GM23338 (cell line): ENCODE data around the gene POLA2. TPM values are rescaled to one million over a fixed set of nuclear protein-coding genes. Genes with fewer than 3 reads are reported as not detected.

Experiments
- ATAC-seq: fragments of 200-7000 bp; cut with Tn5 transposase; 3 replicates; pipeline ENCODE4 v1.9.1; 2020
- DNase-seq: peaks from one replicate; pipeline ENCODE4 v3.0.0-alpha.2; 2015; ENCODE audit warnings: low spot score
- H2AFZ ChIP-seq: fragments of 200-600 bp; sonication (generic); 2 replicates; pipeline ENCODE4 v1.8.0; 2016; ENCODE audit warnings: antibody characterized with exemption, mild to moderate bottlenecking, moderate library complexity
- H3F3A ChIP-seq: fragments of 200-600 bp; sonication (generic); replicated peaks from 2 replicates; pipeline ENCODE4 v1.8.0; 2017; ENCODE audit warnings: antibody characterized with exemption, mixed run types, low read depth
- H3K27ac ChIP-seq: fragments of 200-600 bp; sonication (generic); 2 replicates; pipeline ENCODE4 v1.6.1; 2016; ENCODE audit warnings: low read depth
- H3K27me3 ChIP-seq: fragments of 200-600 bp; sonication (generic); 2 replicates; pipeline ENCODE4 v1.8.0; 2016; ENCODE audit warnings: mild to moderate bottlenecking, mixed run types, moderate library complexity; ENCODE audit not compliant: insufficient read depth
- H3K36me3 ChIP-seq: fragments of 200-600 bp; sonication (generic); 2 replicates; pipeline ENCODE4 v1.8.0; 2016; ENCODE audit warnings: mild to moderate bottlenecking; ENCODE audit not compliant: insufficient read depth
- H3K4me1 ChIP-seq: fragments of 200-600 bp; sonication (generic); 2 replicates; pipeline ENCODE4 v1.8.0; 2016; ENCODE audit warnings: mild to moderate bottlenecking, moderate library complexity; ENCODE audit not compliant: insufficient read depth
- H3K4me2 ChIP-seq: fragments of 200-600 bp; sonication (generic); 2 replicates; pipeline ENCODE4 v1.7.1; 2017; ENCODE audit warnings: mixed run types
- H3K4me3 ChIP-seq: fragments of 200-600 bp; sonication (generic); 2 replicates; pipeline ENCODE4 v1.6.1; 2016; ENCODE audit warnings: mixed run types
- H3K79me2 ChIP-seq: fragments of 200-600 bp; sonication (generic); replicated peaks from 2 replicates; pipeline ENCODE4 v1.8.0; 2017; ENCODE audit warnings: mild to moderate bottlenecking; ENCODE audit not compliant: insufficient read depth
- H3K9me2 ChIP-seq: fragments of 200-600 bp; sonication (generic); 2 replicates; pipeline ENCODE4 v1.8.0; 2017; ENCODE audit not compliant: insufficient read depth
- H4K20me1 ChIP-seq: fragments of 200-600 bp; sonication (generic); replicated peaks from 2 replicates; pipeline ENCODE4 v1.8.0; 2017; ENCODE audit warnings: mild to moderate bottlenecking; ENCODE audit not compliant: insufficient read depth
- H3K27ac Mint-ChIP-seq: 2 replicates; pipeline ENCODE4 v1.8.0; 2020; ENCODE audit warnings: inconsistent platforms, mild to moderate bottlenecking, moderate library complexity, mixed read lengths
- H3K27me3 Mint-ChIP-seq: 3 replicates; pipeline ENCODE4 v1.8.0; 2022; ENCODE audit warnings: low read depth, mild to moderate bottlenecking, moderate library complexity, mixed read lengths, inconsistent platforms; ENCODE audit not compliant: insufficient read depth, poor library complexity
- H3K36me3 Mint-ChIP-seq: 3 replicates; pipeline ENCODE4 v1.8.0; 2021; ENCODE audit warnings: low read depth, mild to moderate bottlenecking, inconsistent platforms, moderate library complexity, mixed read lengths
- H3K4me1 Mint-ChIP-seq: 3 replicates; pipeline ENCODE4 v1.8.0; 2020; ENCODE audit warnings: mild to moderate bottlenecking, inconsistent platforms, mixed read lengths
- H3K4me3 Mint-ChIP-seq: 3 replicates; pipeline ENCODE4 v1.8.0; 2021; ENCODE audit warnings: moderate library complexity, mild to moderate bottlenecking, inconsistent platforms, mixed read lengths
- H3K9me3 Mint-ChIP-seq: 3 replicates; pipeline ENCODE4 v1.8.0; 2020; ENCODE audit warnings: moderate library complexity, mild to moderate bottlenecking, inconsistent platforms, mixed read lengths
- ETS1 ChIP-seq: IDR thresholded peaks from 2 replicates; pipeline ENCODE4 v1.6.1; 2016; ENCODE audit warnings: antibody characterized with exemption
- EZH2phosphoT487 ChIP-seq: fragments of 200-600 bp; sonication (generic); IDR thresholded peaks from one replicate; pipeline ENCODE4 v1.8.1; 2018; ENCODE audit warnings: antibody characterized with exemption; ENCODE audit not compliant: unreplicated experiment
- JUNB ChIP-seq: IDR thresholded peaks from one replicate; pipeline ENCODE4 v1.6.1; 2016; ENCODE audit warnings: antibody characterized with exemption; ENCODE audit not compliant: unreplicated experiment
- POLR2AphosphoS5 ChIP-seq: IDR thresholded peaks from 2 replicates; pipeline ENCODE4 v1.6.1; 2016; ENCODE audit warnings: antibody characterized with exemption, low read depth
- STAT1 ChIP-seq: IDR thresholded peaks from one replicate; pipeline ENCODE4 v1.6.1; 2016; ENCODE audit warnings: antibody characterized with exemption; ENCODE audit not compliant: unreplicated experiment
- ZNF331 ChIP-seq: fragments of 250-450 bp; sonication (Bioruptor Pico); IDR thresholded peaks from 2 replicates; pipeline ENCODE4 v1.5.0; 2020; ENCODE audit warnings: low read depth, mild to moderate bottlenecking, moderate library complexity
- ZNF462 ChIP-seq: fragments of 250-450 bp; sonication (Bioruptor Pico); IDR thresholded peaks from 2 replicates; pipeline ENCODE4 v1.5.0; 2020; ENCODE audit warnings: mild to moderate bottlenecking, moderate library complexity
- polyA plus RNA-seq: library from polyadenylated mRNA; unstranded; fragments of >200 nt; fragmentation: Nextera tagmentation; extraction: Ambion mirVana; gene quantifications from 2 replicates; pipeline ENCODE4 v1.2.1, GENCODE V29; 2016
- total RNA-seq: library from RNA; depleted of rRNA; stranded (reverse); fragments of >200 nt; shearing (Covaris generic); gene quantifications from 2 replicates; pipeline ENCODE4 v1.2.3, GENCODE V29; 2014
- TF ChIP-seq, protein P1 (sequence below), 2 experiments: fragments of 200-600 bp in 1 of 2; sonication (generic) in 1 of 2; conservative IDR thresholded peaks; 2 replicates each; pipeline versions ENCODE4 v1.5.1 to v1.6.1; 2016 to 2017; ENCODE audit warnings: antibody characterized with exemption in 2 of 2, low read depth in 2 of 2, mild to moderate bottlenecking in 2 of 2, moderate library complexity in 1 of 2

The POLA2 gene
- total and polyA plus RNA-seq, 2 experiments from 2014 or later, result 22.5 to 30.4 TPM

GRCh38 chr11:65316227-65317024 lies 54.7 kb downstream of the POLA2 start (continued):
- TF ChIP-seq ZNF462 (CRISPR knock-in tag) (no peak), JUNB (no peak), POLR2AphosphoS5 (no peak), STAT1 (no peak), EZH2phosphoT487 (no peak)

GRCh38 chr11:65317025-65317786 lies 55.4 kb downstream of the POLA2 start:
- Mint-ChIP-seq H3K4me3 (peak overlapping the region; percentile 76), H3K27ac (peak overlapping the region; percentile 82), H3K27me3 (peaks cover 34% of the 10 kb centered on the region), H3K4me1 (peaks cover 41% of the 10 kb centered on the region), H3K36me3 (peaks cover 20% of the 10 kb centered on the region), H3K9me3 (no peaks in the 10 kb centered on the region)
- peak overlapping the region; percentile 88 for H3K27ac ChIP-seq
- peaks cover 49% of the 10 kb centered on the region for H3K4me1 ChIP-seq
- peak overlapping the region; percentile 98 for H3K4me3 ChIP-seq
- H3K9me2 ChIP-seq, result no peaks in the 10 kb centered on the region
- DNase-seq, result peak; percentile 80
- peak; percentile 4 for ATAC-seq
- peaks cover 44% of the 10 kb centered on the region for H3K79me2 ChIP-seq
- H3K27me3 ChIP-seq, result peaks cover 14% of the 10 kb centered on the region
- TF ChIP-seq POLR2AphosphoS5 (peak; percentile 53; the same call in 1 of the 2 replicates), ZNF331 (CRISPR knock-in tag) (no peak), JUNB (no peak), ETS1 (peak; percentile 70)
- TF ChIP-seq, protein P1, sequence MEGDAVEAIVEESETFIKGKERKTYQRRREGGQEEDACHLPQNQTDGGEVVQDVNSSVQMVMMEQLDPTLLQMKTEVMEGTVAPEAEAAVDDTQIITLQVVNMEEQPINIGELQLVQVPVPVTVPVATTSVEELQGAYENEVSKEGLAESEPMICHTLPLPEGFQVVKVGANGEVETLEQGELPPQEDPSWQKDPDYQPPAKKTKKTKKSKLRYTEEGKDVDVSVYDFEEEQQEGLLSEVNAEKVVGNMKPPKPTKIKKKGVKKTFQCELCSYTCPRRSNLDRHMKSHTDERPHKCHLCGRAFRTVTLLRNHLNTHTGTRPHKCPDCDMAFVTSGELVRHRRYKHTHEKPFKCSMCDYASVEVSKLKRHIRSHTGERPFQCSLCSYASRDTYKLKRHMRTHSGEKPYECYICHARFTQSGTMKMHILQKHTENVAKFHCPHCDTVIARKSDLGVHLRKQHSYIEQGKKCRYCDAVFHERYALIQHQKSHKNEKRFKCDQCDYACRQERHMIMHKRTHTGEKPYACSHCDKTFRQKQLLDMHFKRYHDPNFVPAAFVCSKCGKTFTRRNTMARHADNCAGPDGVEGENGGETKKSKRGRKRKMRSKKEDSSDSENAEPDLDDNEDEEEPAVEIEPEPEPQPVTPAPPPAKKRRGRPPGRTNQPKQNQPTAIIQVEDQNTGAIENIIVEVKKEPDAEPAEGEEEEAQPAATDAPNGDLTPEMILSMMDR (conservative IDR thresholded peaks at IDR 0.05; ENCODE audit: low read depth in 2 of 2), result 0 out of 4 replicates have a peak, but pooled peaks of 1 of the 2 experiments have one; percentile 5
- H3K4me2 ChIP-seq, result peak overlapping the region; percentile 99
- H3F3A ChIP-seq, result peaks cover 21% of the 10 kb centered on the region
- no peaks in the 10 kb centered on the region for H3K36me3 ChIP-seq
- no peak overlapping the region for H2AFZ ChIP-seq
- H4K20me1 ChIP-seq, result peaks cover 11% of the 10 kb centered on the region
